Stimulated activated naive B cell treated with anti-CD40 and anti-IgM and Interleukin-4, amounts not matched to agents 10 μg/mL and 1 μg/mL and 100 μg/mL, for 72 hours (primary cell): ENCODE results near the gene SERPINA9.
"Not testable (repeated sequence)": the region's sequence is repeated elsewhere in the genome, so short reads cannot be mapped to it uniquely, and the experiment has no call there.

ENCODE experiments used
- ATAC-seq, 2 donors: fragments of 150-1000 bp; cut with Tn5 transposase; replicated peaks; 2 replicates each; pipeline ENCODE4 v1.10.0; 2021; ENCODE audit warnings: moderate library complexity in 1 of 2
- DNase-seq: peaks from one replicate; pipeline ENCODE4 v3.0.0; 2021
- H3K27ac Mint-ChIP-seq: one replicate; pipeline ENCODE4 v1.8.0; 2022; ENCODE audit warnings: mild to moderate bottlenecking, mixed read lengths
- H3K27me3 Mint-ChIP-seq, 2 donors: one replicate each; pipeline ENCODE4 v1.8.0; 2022; ENCODE audit warnings: mixed read lengths in 2 of 2
- H3K36me3 Mint-ChIP-seq, 2 donors: one replicate each; pipeline ENCODE4 v1.8.0; 2022; ENCODE audit warnings: mixed read lengths in 2 of 2, mild to moderate bottlenecking in 1 of 2
- H3K4me1 Mint-ChIP-seq, 2 donors: one replicate each; pipeline ENCODE4 v1.8.0; 2022; ENCODE audit warnings: mixed read lengths in 2 of 2, mild to moderate bottlenecking in 1 of 2
- H3K4me3 Mint-ChIP-seq, 2 donors: one replicate each; pipeline ENCODE4 v1.8.0; 2022; ENCODE audit warnings: mild to moderate bottlenecking in 2 of 2, mixed read lengths in 2 of 2, moderate library complexity in 1 of 2
- H3K9me3 Mint-ChIP-seq, 2 donors: one replicate each; pipeline ENCODE4 v1.8.0; 2022; ENCODE audit warnings: mixed read lengths in 2 of 2, mild to moderate bottlenecking in 1 of 2

Gene SERPINA9

GRCh38 chr14:94501588-94502516 lies 25.9 kb upstream of the SERPINA9 start:
- Mint-ChIP-seq H3K27me3 (peaks cover 11 to 14% of the 10 kb centered on the region in 2 donors), H3K4me1 (no peaks in the 10 kb centered on the region), H3K9me3 (no peaks in the 10 kb centered on the region), H3K27ac (no peak overlapping the region), H3K36me3 (no peaks in the 10 kb centered on the region), H3K4me3 (no peak overlapping the region)
- ATAC-seq (no peak), DNase-seq (no peak)

GRCh38 chr14:94500264-94500663 lies 24.3 kb upstream of the SERPINA9 start:
- DNase-seq (no peak), ATAC-seq (no peak)
- Mint-ChIP-seq H3K36me3 (no peaks in the 10 kb centered on the region), H3K27me3 (peaks cover 3 to 6% of the 10 kb centered on the region in 2 donors), H3K4me3 (no peak overlapping the region), H3K9me3 (no peaks in the 10 kb centered on the region), H3K4me1 (no peaks in the 10 kb centered on the region), H3K27ac (no peak overlapping the region)

GRCh38 chr14:94499673-94500072 lies 23.7 kb upstream of the SERPINA9 start:
- no peak overlapping the region for H3K27ac Mint-ChIP-seq
- DNase-seq (no peak), ATAC-seq (no peak)
- peaks cover 0 to 4% of the 10 kb centered on the region in 2 donors for H3K27me3 Mint-ChIP-seq
- no peak overlapping the region for H3K4me3 Mint-ChIP-seq
- H3K36me3 Mint-ChIP-seq = no peaks in the 10 kb centered on the region
- no peaks in the 10 kb centered on the region for H3K4me1 Mint-ChIP-seq
- no peaks in the 10 kb centered on the region for H3K9me3 Mint-ChIP-seq

- Mint-ChIP-seq H3K27me3 (peaks cover 0 to 4% of the 10 kb centered on the region in 2 donors), H3K9me3 (no peaks in the 10 kb centered on the region), H3K4me1 (no peaks in the 10 kb centered on the region), H3K4me3 (no peak overlapping the region), H3K36me3 (no peaks in the 10 kb centered on the region), H3K27ac (no peak overlapping the region)
- no peak for ATAC-seq
- DNase-seq = no peak
Observed at GRCh38 chr14:94498215-94498614, 22.2 kb upstream of the SERPINA9 start.

- Mint-ChIP-seq H3K4me3 (no peak overlapping the region), H3K27ac (no peak overlapping the region), H3K27me3 (no peaks in the 10 kb centered on the region), H3K9me3 (no peaks in the 10 kb centered on the region), H3K4me1 (no peaks in the 10 kb centered on the region), H3K36me3 (no peaks in the 10 kb centered on the region)
- ATAC-seq (peak in 1 of 2 donors; percentile 54), DNase-seq (no peak)
Observed at GRCh38 chr14:94494085-94494484, 18.1 kb upstream of the SERPINA9 start.

GRCh38 chr14:94491511-94491910 lies 15.5 kb upstream of the SERPINA9 start:
- Mint-ChIP-seq H3K27me3 (peaks cover 12 to 15% of the 10 kb centered on the region in 2 donors), H3K9me3 (no peaks in the 10 kb centered on the region), H3K36me3 (no peaks in the 10 kb centered on the region), H3K4me1 (no peaks in the 10 kb centered on the region), H3K4me3 (no peak overlapping the region), H3K27ac (no peak overlapping the region)
- ATAC-seq (no peak), DNase-seq (no peak)

- DNase-seq = no peak
Observed at GRCh38 chr14:94489336-94489735, 13.3 kb upstream of the SERPINA9 start.

GRCh38 chr14:94486883-94487282 lies 10.9 kb upstream of the SERPINA9 start:
- H3K27ac Mint-ChIP-seq = no peak overlapping the region
- H3K27me3 Mint-ChIP-seq = peaks cover 18 to 34% of the 10 kb centered on the region in 2 donors
- no peak for DNase-seq
- no peak for ATAC-seq
- H3K36me3 Mint-ChIP-seq = no peaks in the 10 kb centered on the region
- H3K4me3 Mint-ChIP-seq = no peak overlapping the region
- no peaks in the 10 kb centered on the region for H3K9me3 Mint-ChIP-seq
- H3K4me1 Mint-ChIP-seq = peaks cover 0 to 5% of the 10 kb centered on the region in 2 donors

More at GRCh38 chr14:94489336-94489735, 13.3 kb upstream of the SERPINA9 start:
- Mint-ChIP-seq H3K36me3 (no peaks in the 10 kb centered on the region), H3K9me3 (no peaks in the 10 kb centered on the region), H3K4me3 (no peak overlapping the region), H3K27ac (no peak overlapping the region), H3K4me1 (peaks cover 0 to 5% of the 10 kb centered on the region in 2 donors), H3K27me3 (peaks cover 18 to 24% of the 10 kb centered on the region in 2 donors)
- ATAC-seq = no peak

- Mint-ChIP-seq H3K27me3 (peaks cover 18 to 34% of the 10 kb centered on the region in 2 donors), H3K4me1 (peaks cover 0 to 5% of the 10 kb centered on the region in 2 donors), H3K4me3 (no peak overlapping the region), H3K27ac (no peak overlapping the region), H3K36me3 (no peaks in the 10 kb centered on the region), H3K9me3 (no peaks in the 10 kb centered on the region)
- DNase-seq (peak; percentile 23), ATAC-seq (peak; percentile 46 to 66)
Observed at GRCh38 chr14:94485944-94486841, 10.2 kb upstream of the SERPINA9 start.

- no peak for ATAC-seq
- peaks cover 0 to 5% of the 10 kb centered on the region in 2 donors for H3K4me1 Mint-ChIP-seq
- no peak overlapping the region for H3K27ac Mint-ChIP-seq
- no peaks in the 10 kb centered on the region for H3K9me3 Mint-ChIP-seq
- no peak for DNase-seq
- H3K36me3 Mint-ChIP-seq = no peaks in the 10 kb centered on the region
- no peak overlapping the region for H3K4me3 Mint-ChIP-seq
- peaks cover 18 to 34% of the 10 kb centered on the region in 2 donors for H3K27me3 Mint-ChIP-seq
Observed at GRCh38 chr14:94484481-94484880, 8.5 kb upstream of the SERPINA9 start.

- no peak overlapping the region for H3K4me3 Mint-ChIP-seq
- H3K9me3 Mint-ChIP-seq = peaks cover 2 to 5% of the 10 kb centered on the region in 2 donors
- DNase-seq = no peak
- H3K4me1 Mint-ChIP-seq = peaks cover 0 to 5% of the 10 kb centered on the region in 2 donors
- H3K27ac Mint-ChIP-seq = no peak overlapping the region
- H3K27me3 Mint-ChIP-seq = peaks cover 18 to 34% of the 10 kb centered on the region in 2 donors
- peaks cover 0 to under 1% of the 10 kb centered on the region in 2 donors for H3K36me3 Mint-ChIP-seq
- no peak for ATAC-seq
Observed at GRCh38 chr14:94483729-94484275, 7.8 kb upstream of the SERPINA9 start.

GRCh38 chr14:94483071-94483451 lies 7.1 kb upstream of the SERPINA9 start:
- H3K4me1 Mint-ChIP-seq = peaks cover 0 to 5% of the 10 kb centered on the region in 2 donors
- H3K9me3 Mint-ChIP-seq = peaks cover 5 to 7% of the 10 kb centered on the region in 2 donors
- peaks cover 18 to 30% of the 10 kb centered on the region in 2 donors for H3K27me3 Mint-ChIP-seq
- H3K36me3 Mint-ChIP-seq = peaks cover 0 to 2% of the 10 kb centered on the region in 2 donors
- H3K27ac Mint-ChIP-seq = no peak overlapping the region
- DNase-seq (no peak), ATAC-seq (no peak)
- no peak overlapping the region for H3K4me3 Mint-ChIP-seq

GRCh38 chr14:94482132-94483070 lies 6.4 kb upstream of the SERPINA9 start:
- H3K4me3 Mint-ChIP-seq, H3K4me1 Mint-ChIP-seq, H3K27ac Mint-ChIP-seq, H3K36me3 Mint-ChIP-seq, DNase-seq, ATAC-seq: not testable (repeated sequence)
- H3K27me3 Mint-ChIP-seq = peaks cover 14 to 27% of the 10 kb centered on the region in 2 donors
- H3K9me3 Mint-ChIP-seq = peaks cover 5 to 11% of the 10 kb centered on the region in 2 donors
